Measurements from ENCODE around the gene PDIA4.
"Not testable (repeated sequence)": the region's sequence is repeated elsewhere in the genome, so short reads cannot be mapped to it uniquely, and the experiment has no call there.

DNA sequence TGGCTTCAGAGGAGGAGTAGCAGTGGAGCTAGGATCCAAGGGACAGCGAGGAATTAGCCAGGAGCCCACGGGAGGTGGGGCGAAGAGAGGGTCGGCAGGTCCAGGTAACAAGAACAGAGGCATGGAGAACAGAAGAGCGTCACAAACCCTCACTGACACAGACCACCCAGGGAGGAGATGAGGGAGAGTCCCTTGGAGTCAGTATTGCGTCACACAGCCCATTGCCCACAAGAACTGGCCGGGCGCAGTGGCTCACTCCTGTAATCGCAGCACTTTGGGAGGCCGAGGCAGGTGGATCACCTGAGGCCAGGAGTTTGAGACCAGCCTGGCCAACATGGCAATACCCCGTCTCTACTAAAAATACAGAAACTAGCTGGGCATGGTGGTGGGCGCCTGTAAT, 15.6 kb downstream of the PDIA4 start:
- TF ChIP-seq, protein P1, sequence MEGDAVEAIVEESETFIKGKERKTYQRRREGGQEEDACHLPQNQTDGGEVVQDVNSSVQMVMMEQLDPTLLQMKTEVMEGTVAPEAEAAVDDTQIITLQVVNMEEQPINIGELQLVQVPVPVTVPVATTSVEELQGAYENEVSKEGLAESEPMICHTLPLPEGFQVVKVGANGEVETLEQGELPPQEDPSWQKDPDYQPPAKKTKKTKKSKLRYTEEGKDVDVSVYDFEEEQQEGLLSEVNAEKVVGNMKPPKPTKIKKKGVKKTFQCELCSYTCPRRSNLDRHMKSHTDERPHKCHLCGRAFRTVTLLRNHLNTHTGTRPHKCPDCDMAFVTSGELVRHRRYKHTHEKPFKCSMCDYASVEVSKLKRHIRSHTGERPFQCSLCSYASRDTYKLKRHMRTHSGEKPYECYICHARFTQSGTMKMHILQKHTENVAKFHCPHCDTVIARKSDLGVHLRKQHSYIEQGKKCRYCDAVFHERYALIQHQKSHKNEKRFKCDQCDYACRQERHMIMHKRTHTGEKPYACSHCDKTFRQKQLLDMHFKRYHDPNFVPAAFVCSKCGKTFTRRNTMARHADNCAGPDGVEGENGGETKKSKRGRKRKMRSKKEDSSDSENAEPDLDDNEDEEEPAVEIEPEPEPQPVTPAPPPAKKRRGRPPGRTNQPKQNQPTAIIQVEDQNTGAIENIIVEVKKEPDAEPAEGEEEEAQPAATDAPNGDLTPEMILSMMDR (IDR thresholded peaks at IDR 0.05), result not testable (repeated sequence)
- TF ChIP-seq POLR2A (IDR thresholded peaks at IDR 0.05; ENCODE audit: low read depth); POLR2AphosphoS5 (IDR thresholded peaks at IDR 0.05): not testable (repeated sequence)
